Stimulated activated CD8-positive, alpha-beta memory T cell treated with anti-CD3 and anti-CD28 coated beads, Interleukin-12 subunit alpha, Interleukin-12 subunit beta, amount 100 ng/mL, for 4 hours (primary cell): Measurements from ENCODE around the gene RBM3.
A peak's percentile ranks its signal among the peaks of the same experiment; 100 is the strongest.

Experiments used
- DNase-seq: peaks from one replicate; pipeline ENCODE4 v3.0.0-alpha.2; 2020; ENCODE audit warnings: low read depth

The RBM3 gene

GRCh38 chrX:48578661-48579128 lies 4.4 kb downstream of the RBM3 start:
- DNase-seq = no peak

GRCh38 chrX:48579259-48579658 lies 5.0 kb downstream of the RBM3 start:
- DNase-seq = no peak

GRCh38 chrX:48580662-48581061 lies 6.4 kb downstream of the RBM3 start:
- DNase-seq = no peak

- no peak for DNase-seq
These were observed 10.4 kb downstream of the RBM3 start for GRCh38 chrX:48584698-48585097.

- no peak for DNase-seq
These were observed 15.3 kb downstream of the RBM3 start for GRCh38 chrX:48589482-48590162.

- no peak for DNase-seq
These were observed 16.2 kb downstream of the RBM3 start for GRCh38 chrX:48590203-48591103.

- no peak for DNase-seq
These were observed 17.0 kb downstream of the RBM3 start for GRCh38 chrX:48591255-48591791.

GRCh38 chrX:48592971-48593370 lies 18.7 kb downstream of the RBM3 start:
- DNase-seq = no peak

GRCh38 chrX:48595929-48596328 lies 21.6 kb downstream of the RBM3 start:
- DNase-seq = no peak

- DNase-seq = peak; percentile 79
These were observed 23.3 kb downstream of the RBM3 start, which contains the start of gene WDR13 for GRCh38 chrX:48597353-48598264. TSS of gene WDR13 (plus strand) at chrX:48597492. CDS start at chrX:48597997, 505 bp downstream.

- DNase-seq = no peak
These were observed 24.3 kb downstream of the RBM3 start for GRCh38 chrX:48598614-48599013.

- no peak for DNase-seq
These were observed 25.1 kb downstream of the RBM3 start for GRCh38 chrX:48599341-48599740.

GRCh38 chrX:48600226-48600625 lies 25.9 kb downstream of the RBM3 start:
- DNase-seq = no peak

GRCh38 chrX:48601741-48602394 lies 27.6 kb downstream of the RBM3 start:
- DNase-seq = no peak

- no peak for DNase-seq
These were observed 30.4 kb downstream of the RBM3 start for GRCh38 chrX:48604701-48605100.

GRCh38 chrX:48606091-48606490 lies 31.8 kb downstream of the RBM3 start:
- DNase-seq = no peak

- no peak for DNase-seq
These were observed 37.4 kb downstream of the RBM3 start for GRCh38 chrX:48611703-48612102.

- DNase-seq = no peak
These were observed 39.3 kb downstream of the RBM3 start for GRCh38 chrX:48613502-48614160.

- DNase-seq = no peak
These were observed 42.3 kb downstream of the RBM3 start for GRCh38 chrX:48616576-48616975.

GRCh38 chrX:48617542-48618340 lies 43.5 kb downstream of the RBM3 start:
- DNase-seq = no peak
